K562 (cell line): ENCODE data around the gene GRID2IP.

Experiments used
- CREB1 ChIP-seq, 2 experiments: sonication (generic) in 1 of 2; formaldehyde crosslinking in 1 of 2; IDR thresholded peaks; 2 replicates each; pipeline versions ENCODE4 v1.6.1 to v1.8.0; 2012 to 2022; ENCODE audit warnings: inconsistent platforms in 1 of 2, mild to moderate bottlenecking in 1 of 2, missing genetic modification reagents in 1 of 2, moderate library complexity in 1 of 2
- EZH2 ChIP-seq: IDR thresholded peaks from 2 replicates; pipeline ENCODE4 v1.6.1; 2012; ENCODE audit warnings: low read depth, mild to moderate bottlenecking, inconsistent platforms, low read length, borderline replicate concordance
- HDAC2 ChIP-seq: fragments of 450-650 bp; IDR thresholded peaks from 2 replicates; pipeline ENCODE4 v1.6.1; 2016; ENCODE audit warnings: mild to moderate bottlenecking
- PHF8 ChIP-seq: fragments of 200-600 bp; sonication (generic); IDR thresholded peaks from 2 replicates; pipeline ENCODE4 v1.6.1; 2012; ENCODE audit warnings: mixed run types, mild to moderate bottlenecking, inconsistent platforms, low read length, moderate library complexity, borderline replicate concordance
- RBM15 ChIP-seq: fragments of 200-400 bp; formaldehyde crosslinking; IDR thresholded peaks from 2 replicates; pipeline ENCODE4 v1.6.1; 2018; ENCODE audit warnings: mild to moderate bottlenecking, low read length, moderate library complexity; ENCODE audit not compliant: insufficient read depth

DNA sequence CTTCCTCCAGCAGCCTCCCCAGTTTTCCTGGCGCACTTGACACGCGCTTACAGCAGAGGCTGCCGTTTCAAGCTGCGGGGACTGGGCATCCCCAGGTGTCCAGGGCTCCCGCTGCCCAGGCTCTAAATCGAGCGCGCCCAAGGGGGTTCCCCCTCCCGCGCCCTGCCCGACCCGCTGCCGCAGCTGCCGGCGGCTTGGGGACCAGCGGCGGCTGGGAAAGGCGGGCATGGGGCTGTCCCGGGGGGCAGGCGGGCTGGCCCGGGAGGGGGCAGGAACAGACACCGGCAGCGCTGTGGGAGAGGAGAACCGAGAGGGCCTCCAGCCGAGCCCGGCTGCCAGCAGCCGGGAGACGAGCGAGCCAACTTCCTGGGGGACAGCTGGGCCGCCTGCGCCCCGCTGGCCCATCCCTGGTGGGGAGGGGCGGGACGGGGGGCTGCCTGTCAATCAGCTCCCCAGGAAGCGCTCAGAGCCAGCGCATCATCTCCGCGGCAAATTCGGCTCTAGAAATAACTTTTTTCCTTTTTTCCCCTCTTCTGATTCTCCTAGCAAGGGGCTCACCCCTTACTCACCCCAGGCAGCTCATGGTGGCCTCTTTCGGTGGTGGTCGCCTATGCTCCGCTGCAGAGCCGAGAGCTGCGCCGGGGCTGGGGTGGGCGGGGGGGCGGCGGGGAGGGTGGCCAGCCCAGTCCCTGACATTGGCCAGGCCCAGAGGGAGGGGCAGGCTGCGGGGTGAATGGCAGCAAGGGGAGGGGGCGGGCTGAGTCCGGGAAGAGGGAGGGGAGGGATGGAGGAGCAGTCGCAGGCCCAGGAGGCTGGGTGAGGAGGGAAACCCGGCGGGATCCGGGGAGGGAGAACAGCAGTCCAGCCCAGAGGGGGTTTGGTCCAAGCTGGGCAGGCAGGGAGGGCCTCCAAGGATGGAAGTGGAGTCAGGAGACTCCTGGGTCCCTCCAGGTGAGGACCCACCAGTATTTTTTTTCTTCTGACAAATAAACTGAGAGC is 14.7 kb downstream of the GRID2IP start:
- no peak for TF ChIP-seq PHF8
- no peak for TF ChIP-seq HDAC2
- no peak for TF ChIP-seq EZH2
- TF ChIP-seq RBM15: no peak
- no peak for TF ChIP-seq CREB1 (IDR thresholded peaks at IDR 0.05)
- TF ChIP-seq CREB1 (CRISPR knock-in tag; IDR thresholded peaks at IDR 0.05): no peak
